ENCODE results near the gene AHRR.

DNA sequence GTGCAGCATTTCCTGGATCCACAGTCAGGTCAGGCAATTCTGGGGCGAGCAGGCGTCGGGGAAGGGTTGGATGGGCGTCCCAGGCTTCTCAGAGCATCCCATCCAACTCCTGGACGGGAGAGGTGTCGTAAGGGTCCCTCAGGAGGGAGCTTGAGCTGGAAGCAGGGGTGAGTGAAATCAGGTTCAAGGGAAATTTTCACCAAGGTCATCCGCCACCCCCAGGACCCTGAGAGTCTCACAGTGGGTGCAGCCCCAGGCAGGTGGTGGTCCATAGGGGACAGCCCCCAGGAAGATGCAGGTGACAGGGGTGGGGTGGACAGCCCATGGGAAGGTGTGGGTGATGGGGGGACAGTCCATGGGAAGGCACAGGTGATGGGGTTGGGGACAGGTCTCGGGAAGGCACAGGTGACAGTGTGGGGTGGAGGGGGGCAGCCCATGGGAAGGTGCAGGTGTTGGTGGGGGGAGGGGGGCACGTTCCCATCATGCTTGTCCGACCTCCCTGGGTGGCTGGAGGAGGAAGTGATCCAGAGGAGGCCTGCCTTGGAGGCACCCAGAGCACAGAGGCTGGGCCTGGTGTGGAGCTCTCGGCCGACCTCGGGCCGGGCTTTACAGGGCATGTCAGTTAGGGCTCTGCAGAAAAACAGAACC lies 48.9 kb downstream of the AHRR start:
- TF ChIP-seq, protein P1, sequence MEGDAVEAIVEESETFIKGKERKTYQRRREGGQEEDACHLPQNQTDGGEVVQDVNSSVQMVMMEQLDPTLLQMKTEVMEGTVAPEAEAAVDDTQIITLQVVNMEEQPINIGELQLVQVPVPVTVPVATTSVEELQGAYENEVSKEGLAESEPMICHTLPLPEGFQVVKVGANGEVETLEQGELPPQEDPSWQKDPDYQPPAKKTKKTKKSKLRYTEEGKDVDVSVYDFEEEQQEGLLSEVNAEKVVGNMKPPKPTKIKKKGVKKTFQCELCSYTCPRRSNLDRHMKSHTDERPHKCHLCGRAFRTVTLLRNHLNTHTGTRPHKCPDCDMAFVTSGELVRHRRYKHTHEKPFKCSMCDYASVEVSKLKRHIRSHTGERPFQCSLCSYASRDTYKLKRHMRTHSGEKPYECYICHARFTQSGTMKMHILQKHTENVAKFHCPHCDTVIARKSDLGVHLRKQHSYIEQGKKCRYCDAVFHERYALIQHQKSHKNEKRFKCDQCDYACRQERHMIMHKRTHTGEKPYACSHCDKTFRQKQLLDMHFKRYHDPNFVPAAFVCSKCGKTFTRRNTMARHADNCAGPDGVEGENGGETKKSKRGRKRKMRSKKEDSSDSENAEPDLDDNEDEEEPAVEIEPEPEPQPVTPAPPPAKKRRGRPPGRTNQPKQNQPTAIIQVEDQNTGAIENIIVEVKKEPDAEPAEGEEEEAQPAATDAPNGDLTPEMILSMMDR (IDR thresholded peaks at IDR 0.05), result no peak
- no peak for TF ChIP-seq POLR2A (IDR thresholded peaks at IDR 0.05)
